ENCODE measurements around the gene PCDHA10. TPM values are rescaled to one million over a fixed set of nuclear protein-coding genes. Genes with fewer than 3 reads are reported as not detected.

Gene PCDHA10
- total RNA-seq, 4 donors from 2014 or later: 0.51 to 1.9 (median 0.66) TPM

- no peak for TF ChIP-seq CTCF (IDR thresholded peaks at IDR 0.05; ENCODE audit: low read depth)
Measured at GRCh38 chr5:140882591-140882899, 26.8 kb downstream of the PCDHA10 start.

DNA sequence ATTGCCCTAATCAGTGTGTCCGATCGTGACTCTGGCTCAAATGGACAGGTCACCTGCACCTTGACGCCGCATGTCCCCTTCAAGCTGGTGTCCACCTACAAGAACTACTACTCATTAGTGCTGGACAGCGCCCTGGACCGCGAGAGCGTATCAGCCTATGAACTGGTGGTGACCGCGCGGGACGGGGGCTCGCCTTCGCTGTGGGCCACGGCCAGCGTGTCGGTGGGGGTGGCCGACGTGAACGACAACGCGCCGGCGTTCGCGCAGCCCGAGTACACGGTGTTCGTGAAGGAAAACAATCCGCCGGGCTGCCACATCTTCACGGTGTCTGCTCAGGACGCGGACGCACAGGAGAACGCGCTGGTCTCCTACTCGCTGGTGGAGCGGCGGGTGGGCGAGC is 27.7 kb downstream of the PCDHA10 start:
- TF ChIP-seq CTCF (IDR thresholded peaks at IDR 0.05; ENCODE audit: low read depth): no peak

GRCh38 chr5:140883927-140884697 is 28.4 kb downstream of the PCDHA10 start:
- no peak for TF ChIP-seq CTCF (IDR thresholded peaks at IDR 0.05; ENCODE audit: low read depth)

DNA sequence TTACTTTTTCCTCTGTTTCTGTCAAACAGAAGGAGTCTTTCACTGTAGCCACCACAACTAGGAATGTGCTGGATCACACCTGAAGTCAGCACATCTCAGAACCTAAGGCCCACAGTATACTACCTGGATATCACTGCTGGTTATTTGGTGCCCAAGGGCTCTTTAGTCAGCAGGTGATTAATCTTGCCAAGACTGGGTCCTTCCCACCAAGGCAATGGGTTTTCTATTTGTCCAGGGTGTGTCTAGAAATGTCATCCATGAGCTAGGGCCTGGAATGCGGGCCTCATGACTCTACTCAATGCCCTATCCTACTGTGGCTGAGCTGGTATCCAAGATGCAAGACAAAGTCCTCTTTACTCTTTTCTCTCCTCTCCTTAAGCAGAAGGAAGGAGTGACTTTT is 60.6 kb downstream of the PCDHA10 start:
- TF ChIP-seq CTCF (IDR thresholded peaks at IDR 0.05; ENCODE audit: low read depth): no peak

Other genes starting within 250 kb of the PCDHA10 start
- gene CD14, start 222.7 kb upstream of the PCDHA10 start, total RNA-seq: 100 to 1,000 TPM in 2 of 4 donors, 10 to 100 TPM in 2; 61.2 to 114 (median 97.3) TPM
- 10 to 100 TPM; 11.4 to 64.5 (median 23.7) TPM for gene TMCO6, start 216.4 kb upstream of the PCDHA10 start, total RNA-seq
- gene NDUFA2, start 208.3 kb upstream of the PCDHA10 start, total RNA-seq: 10 to 100 TPM; 63.2 to 83.2 (median 74.8) TPM
- gene IK, start 208.1 kb upstream of the PCDHA10 start, total RNA-seq: 100 to 1,000 TPM in 3 of 4 donors, 10 to 100 TPM in 1; 80.7 to 144 (median 114) TPM
- gene WDR55, start 191.0 kb upstream of the PCDHA10 start, total RNA-seq: 10 to 100 TPM; 11.4 to 31.6 (median 19.8) TPM
- gene DND1, start 182.3 kb upstream of the PCDHA10 start, total RNA-seq: 1 to 10 TPM in 2 of 4 donors, under 1 TPM in 1, not detected in 1; 0.66 to 1.3 (median 1.2) TPM
- gene HARS1, start 164.5 kb upstream of the PCDHA10 start, total RNA-seq: 10 to 100 TPM; 38.4 to 49.8 (median 47.4) TPM
- 10 to 100 TPM; 23.2 to 32.1 (median 31.4) TPM for gene HARS2, start 164.4 kb upstream of the PCDHA10 start, total RNA-seq
- gene ZMAT2, start 155.4 kb upstream of the PCDHA10 start, total RNA-seq: 10 to 100 TPM; 35.0 to 48.7 (median 43.0) TPM
- gene PCDHA1, start 69.8 kb upstream of the PCDHA10 start, total RNA-seq: not detected
- under 1 TPM in 1 of 4 donors, not detected in 3; 0.38 TPM for gene PCDHA2, start 61.0 kb upstream of the PCDHA10 start, total RNA-seq
- under 1 TPM; 0.16 to 0.34 (median 0.20) TPM for gene PCDHA3, start 54.8 kb upstream of the PCDHA10 start, total RNA-seq
- 1 to 10 TPM in 1 of 4 donors, under 1 TPM in 3; 0.16 to 1.3 (median 0.76) TPM for gene PCDHA4, start 48.8 kb upstream of the PCDHA10 start, total RNA-seq
- gene PCDHA5, start 34.3 kb upstream of the PCDHA10 start, total RNA-seq: under 1 TPM in 3 of 4 donors, not detected in 1; 0.33 to 0.57 (median 0.51) TPM
- gene PCDHA6, start 27.9 kb upstream of the PCDHA10 start, total RNA-seq: under 1 TPM; 0.22 to 0.49 (median 0.36) TPM
- gene PCDHA7, start 21.6 kb upstream of the PCDHA10 start, total RNA-seq: under 1 TPM; 0.17 to 0.44 (median 0.26) TPM
- gene PCDHA8, start 14.7 kb upstream of the PCDHA10 start, total RNA-seq: under 1 TPM in 1 of 4 donors, not detected in 3; 0.17 TPM
- under 1 TPM in 3 of 4 donors, not detected in 1; under 0.01 to 0.34 (median 0.19) TPM for gene PCDHA9, start 7.5 kb upstream of the PCDHA10 start, total RNA-seq
- gene PCDHA11, start 13.1 kb downstream of the PCDHA10 start, total RNA-seq: under 1 TPM in 3 of 4 donors, not detected in 1; 0.22 to 0.34 (median 0.33) TPM
- gene PCDHA12, start 19.4 kb downstream of the PCDHA10 start, total RNA-seq: under 1 TPM in 3 of 4 donors, not detected in 1; 0.17 to 0.22 (median 0.19) TPM
- 1 to 10 TPM in 1 of 4 donors, under 1 TPM in 3; 0.34 to 1.5 (median 0.69) TPM for gene PCDHA13, start 26.2 kb downstream of the PCDHA10 start, total RNA-seq
- gene PCDHAC1, start 70.4 kb downstream of the PCDHA10 start, total RNA-seq: 1 to 10 TPM in 1 of 4 donors, under 1 TPM in 3; 0.44 to 1.9 (median 0.74) TPM
- gene PCDHAC2, start 110.6 kb downstream of the PCDHA10 start, total RNA-seq: 1 to 10 TPM in 1 of 4 donors, under 1 TPM in 3; 0.49 to 1.1 (median 0.81) TPM
- gene PCDHB1, start 195.5 kb downstream of the PCDHA10 start, total RNA-seq: not detected
- 1 to 10 TPM; 1.8 to 3.2 (median 2.1) TPM for gene PCDHB2, start 238.7 kb downstream of the PCDHA10 start, total RNA-seq
- gene PCDHB3, start 244.6 kb downstream of the PCDHA10 start, total RNA-seq: 1 to 10 TPM in 3 of 4 donors, under 1 TPM in 1; 0.85 to 3.8 (median 2.4) TPM

Measured in subcutaneous adipose tissue (tissue), 4 donors.